ENCODE results near the gene FCRL3.

GRCh38 chr1:157724537-157725220 is 24.1 kb upstream of the FCRL3 start:
- TF ChIP-seq CTCF (IDR thresholded peaks at IDR 0.05): no peak
- no peak for TF ChIP-seq POLR2A (IDR thresholded peaks at IDR 0.05)

Data from right lobe of liver (tissue), 4 donors.